H9 (cell line): ENCODE measurements around the gene ALG13. TPM values are rescaled to one million over a fixed set of nuclear protein-coding genes. Genes with fewer than 3 reads are reported as not detected.

Experiments
- DNase-seq: peaks from one replicate; pipeline ENCODE4 v3.0.0-alpha.2; 2017
- H2AFZ ChIP-seq: one replicate; pipeline ENCODE4 v1.6.1; 2013; ENCODE audit warnings: mild to moderate bottlenecking, low read length, control low read depth, moderate library complexity
- H2AK5ac ChIP-seq: 2 replicates; pipeline ENCODE4 v1.6.1; 2013; ENCODE audit warnings: low read length, control low read depth, mixed read lengths; ENCODE audit not compliant: insufficient read length
- H2BK120ac ChIP-seq: one replicate; pipeline ENCODE4 v1.6.1; 2013; ENCODE audit warnings: low read depth, mild to moderate bottlenecking, low read length, control low read depth, inconsistent platforms; ENCODE audit not compliant: poor library complexity, severe bottlenecking
- H2BK12ac ChIP-seq: 2 replicates; pipeline ENCODE4 v1.6.1; 2013; ENCODE audit warnings: low read length, control low read depth, mixed read lengths, low read depth; ENCODE audit not compliant: insufficient read length
- H2BK15ac ChIP-seq: 2 replicates; pipeline ENCODE4 v1.6.1; 2013; ENCODE audit warnings: low read depth, low read length, control low read depth
- H2BK20ac ChIP-seq: one replicate; pipeline ENCODE4 v1.6.1; 2013; ENCODE audit warnings: low read depth, mild to moderate bottlenecking, low read length, control low read depth, inconsistent platforms; ENCODE audit not compliant: poor library complexity, severe bottlenecking
- H2BK5ac ChIP-seq: 2 replicates; pipeline ENCODE4 v1.6.1; 2013; ENCODE audit warnings: low read length, control low read depth, mixed read lengths; ENCODE audit not compliant: insufficient read length
- H3K14ac ChIP-seq: 2 replicates; pipeline ENCODE4 v1.6.1; 2013; ENCODE audit warnings: low read length, control low read depth; ENCODE audit not compliant: insufficient read depth
- H3K18ac ChIP-seq: 2 replicates; pipeline ENCODE4 v1.6.1; 2013; ENCODE audit warnings: low read depth, mild to moderate bottlenecking, mixed read lengths, low read length, control low read depth; ENCODE audit not compliant: insufficient read length
- H3K23ac ChIP-seq: 2 replicates; pipeline ENCODE4 v1.6.1; 2013; ENCODE audit warnings: low read length, control low read depth, mixed read lengths, low read depth; ENCODE audit not compliant: insufficient read length
- H3K23me2 ChIP-seq: 2 replicates; pipeline ENCODE4 v1.6.1; 2013; ENCODE audit warnings: low read depth, mild to moderate bottlenecking, mixed read lengths, low read length, control low read depth; ENCODE audit not compliant: insufficient read length, poor library complexity, severe bottlenecking
- H3K27ac ChIP-seq: 2 replicates; pipeline ENCODE4 v1.5.1; 2013; ENCODE audit warnings: low read length, control low read depth, mixed read lengths, low read depth; ENCODE audit not compliant: insufficient read length
- H3K27me3 ChIP-seq: 2 replicates; pipeline ENCODE4 v1.6.1; 2013; ENCODE audit warnings: low read length, control low read depth, inconsistent platforms; ENCODE audit not compliant: insufficient read depth
- H3K4ac ChIP-seq: 2 replicates; pipeline ENCODE4 v1.6.1; 2013; ENCODE audit warnings: low read depth, mild to moderate bottlenecking, control low read depth, inconsistent platforms, low read length, moderate library complexity
- H3K4me1 ChIP-seq: 2 replicates; pipeline ENCODE4 v1.6.1; 2013; ENCODE audit warnings: low read length, control low read depth, inconsistent platforms; ENCODE audit not compliant: insufficient read depth
- H3K4me2 ChIP-seq: 2 replicates; pipeline ENCODE4 v1.6.1; 2013; ENCODE audit warnings: low read length, control low read depth, mixed read lengths; ENCODE audit not compliant: insufficient read length, insufficient read depth
- H3K56ac ChIP-seq: 2 replicates; pipeline ENCODE4 v1.6.1; 2013; ENCODE audit warnings: low read depth, mild to moderate bottlenecking, mixed read lengths, low read length, control low read depth; ENCODE audit not compliant: insufficient read length
- H3K79me1 ChIP-seq: 2 replicates; pipeline ENCODE4 v1.6.1; 2013; ENCODE audit warnings: low read depth, mild to moderate bottlenecking, moderate library complexity, low read length, control low read depth, inconsistent platforms; ENCODE audit not compliant: insufficient read depth, poor library complexity, severe bottlenecking
- H3K79me2 ChIP-seq: 2 replicates; pipeline ENCODE4 v1.6.1; 2013; ENCODE audit warnings: low read length, control low read depth, inconsistent platforms; ENCODE audit not compliant: insufficient read depth
- H3K9ac ChIP-seq: 2 replicates; pipeline ENCODE4 v1.6.1; 2013; ENCODE audit warnings: low read length, control low read depth, mixed read lengths; ENCODE audit not compliant: insufficient read length; ENCODE audit errors: extremely low read depth
- H3K9me3 ChIP-seq: one replicate; pipeline ENCODE4 v1.6.1; 2013; ENCODE audit warnings: low read depth, low read length, inconsistent platforms; ENCODE audit not compliant: control insufficient read depth
- H3T11ph ChIP-seq: one replicate; pipeline ENCODE4 v1.6.1; 2013; ENCODE audit warnings: mild to moderate bottlenecking, low read length, control low read depth, inconsistent platforms
- H4K20me1 ChIP-seq: one replicate; pipeline ENCODE4 v1.6.1; 2013; ENCODE audit not compliant: control insufficient read depth, insufficient read length, insufficient read depth
- H4K5ac ChIP-seq: 2 replicates; pipeline ENCODE4 v1.6.1; 2013; ENCODE audit warnings: low read depth, mild to moderate bottlenecking, mixed read lengths, low read length, control low read depth; ENCODE audit not compliant: insufficient read length
- H4K8ac ChIP-seq: replicated peaks from 2 replicates; pipeline ENCODE4 v1.6.1; 2013; ENCODE audit warnings: low read length, control low read depth, mixed read lengths, low read depth; ENCODE audit not compliant: insufficient read length
- H4K91ac ChIP-seq: 2 replicates; pipeline ENCODE4 v1.6.1; 2013; ENCODE audit warnings: low read depth, mild to moderate bottlenecking, moderate library complexity, mixed read lengths, low read length, control low read depth; ENCODE audit not compliant: insufficient read length
- H3K27ac Mint-ChIP-seq, 3 experiments: 2 replicates in 2 of 3; 3 replicates in 1 of 3; pipeline ENCODE4 v1.8.0; 2020 to 2021; ENCODE audit warnings: mixed read lengths in 3 of 3, mild to moderate bottlenecking in 1 of 3, moderate library complexity in 1 of 3
- H3K27me3 Mint-ChIP-seq: 2 replicates; pipeline ENCODE4 v1.8.0; 2021; ENCODE audit warnings: low read depth, mild to moderate bottlenecking, moderate library complexity, mixed read lengths
- H3K36me3 Mint-ChIP-seq, 3 experiments: 2 replicates in 2 of 3; 3 replicates in 1 of 3; pipeline ENCODE4 v1.8.0; 2020 to 2021; ENCODE audit warnings: low read depth in 3 of 3, mixed read lengths in 3 of 3; ENCODE audit not compliant: insufficient read depth in 1 of 3
- H3K4me1 Mint-ChIP-seq, 2 experiments: 2 replicates each; pipeline ENCODE4 v1.8.0; 2020; ENCODE audit warnings: mixed read lengths in 2 of 2
- H3K4me3 Mint-ChIP-seq, 2 experiments: 2 replicates in 1 of 2; 3 replicates in 1 of 2; pipeline ENCODE4 v1.8.0; 2020 to 2021; ENCODE audit warnings: mild to moderate bottlenecking in 2 of 2, mixed read lengths in 2 of 2, moderate library complexity in 1 of 2
- H3K9me3 Mint-ChIP-seq, 2 experiments: 2 replicates in 1 of 2; 3 replicates in 1 of 2; pipeline ENCODE4 v1.8.0; 2020; ENCODE audit warnings: mild to moderate bottlenecking in 2 of 2, mixed read lengths in 2 of 2, moderate library complexity in 1 of 2
- CTCF ChIP-seq: fragments of 200-600 bp; sonication (generic); conservative IDR thresholded peaks from 3 replicates; pipeline ENCODE4 v1.8.0; 2021; ENCODE audit warnings: antibody characterized with exemption, mild to moderate bottlenecking
- WGBS: extraction: QIAGEN DNeasy Blood & Tissue Kit; methylation state at CpG from one replicate; pipeline ENCODE4 v1.1.7; 2013; ENCODE audit warnings: missing lambda C conversion rate, low lambda C conversion rate, mixed read lengths; ENCODE audit not compliant: insufficient read length; ENCODE audit errors: extremely low coverage; 5-methylcytosine and 5-hydroxymethylcytosine counted together
- total RNA-seq: library from RNA; stranded (reverse); gene quantifications from 2 replicates; pipeline ENCODE4 v1.2.1, GENCODE V29; 2021

Gene ALG13
- total RNA-seq, 1 experiment from 2014 or later, result 91.9 TPM

- Mint-ChIP-seq H3K4me3 (no peak overlapping the region), H3K4me1 (peaks cover 0 to 2% of the 10 kb centered on the region in 2 experiments; a peak in 1 of 4 replicates), H3K27me3 (no peaks in the 10 kb centered on the region), H3K27ac (no peak overlapping the region), H3K9me3 (no peaks in the 10 kb centered on the region), H3K36me3 (no peaks in the 10 kb centered on the region)
- Histone ChIP-seq H3K79me2 (no peaks in the 10 kb centered on the region), H4K8ac (no peak overlapping the region), H4K91ac (no peak overlapping the region), H2BK15ac (no peak overlapping the region), H3K23me2 (no peaks in the 10 kb centered on the region), H3K14ac (no peak overlapping the region), H4K20me1 (no peaks in the 10 kb centered on the region), H2AFZ (no peak overlapping the region), H3K9me3 (no peaks in the 10 kb centered on the region), H3K9ac (no peak overlapping the region), H2BK20ac (no peak overlapping the region), H3K79me1 (no peaks in the 10 kb centered on the region), H3K4me2 (no peak overlapping the region), H3K4ac (no peak overlapping the region), H3K23ac (no peak overlapping the region), H2BK12ac (no peak overlapping the region), H2AK5ac (no peak overlapping the region), H3T11ph (no peak overlapping the region), H3K56ac (no peak overlapping the region), H2BK5ac (no peak overlapping the region), H4K5ac (no peak overlapping the region), H3K18ac (no peak overlapping the region), H3K4me1 (no peaks in the 10 kb centered on the region), H2BK120ac (no peak overlapping the region), H3K27ac (no peak overlapping the region), H3K27me3 (no peaks in the 10 kb centered on the region)
- TF ChIP-seq CTCF, result no peak; the same call in 2 of the 3 replicates
- no peak for DNase-seq
- WGBS, result no CpG with 5 or more reads among the region's 3 CpGs
Observed at GRCh38 chrX:111652719-111653118, 28.3 kb upstream of the ALG13 start.
